NCI-H2107 treated with DMSO at 0.1 percent for 48 hours (cell line): ENCODE results near the gene ELF1.
"Not testable (repeated sequence)": the region's sequence is repeated elsewhere in the genome, so short reads cannot be mapped to it uniquely, and the experiment has no call there.

ENCODE experiments used
- DNase-seq: peaks from one replicate; lab custom pipeline; 2025; ENCODE audit not compliant: unreplicated experiment; lab: John Stamatoyannopoulos, UW

The ELF1 gene

DNA sequence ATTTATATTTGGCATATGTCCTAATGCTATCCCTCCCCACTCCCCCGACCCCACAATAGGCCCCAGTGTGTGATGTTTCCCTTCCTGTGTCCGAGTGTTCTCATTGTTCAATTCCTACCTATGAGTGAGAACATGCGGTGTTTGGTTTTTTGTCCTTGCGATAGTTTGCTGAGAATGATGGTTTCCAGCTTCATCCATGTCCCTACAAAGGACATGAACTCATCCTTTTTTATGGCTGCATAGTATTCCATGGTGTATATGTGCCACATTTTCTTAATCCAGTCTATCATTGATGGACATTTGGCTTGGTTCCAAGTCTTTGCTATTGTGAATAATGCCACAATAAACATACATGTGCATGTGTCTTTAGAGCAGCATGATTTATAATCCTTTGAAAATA is 23.3 kb upstream of the ELF1 start:
- DNase-seq, result not testable (repeated sequence)

DNA sequence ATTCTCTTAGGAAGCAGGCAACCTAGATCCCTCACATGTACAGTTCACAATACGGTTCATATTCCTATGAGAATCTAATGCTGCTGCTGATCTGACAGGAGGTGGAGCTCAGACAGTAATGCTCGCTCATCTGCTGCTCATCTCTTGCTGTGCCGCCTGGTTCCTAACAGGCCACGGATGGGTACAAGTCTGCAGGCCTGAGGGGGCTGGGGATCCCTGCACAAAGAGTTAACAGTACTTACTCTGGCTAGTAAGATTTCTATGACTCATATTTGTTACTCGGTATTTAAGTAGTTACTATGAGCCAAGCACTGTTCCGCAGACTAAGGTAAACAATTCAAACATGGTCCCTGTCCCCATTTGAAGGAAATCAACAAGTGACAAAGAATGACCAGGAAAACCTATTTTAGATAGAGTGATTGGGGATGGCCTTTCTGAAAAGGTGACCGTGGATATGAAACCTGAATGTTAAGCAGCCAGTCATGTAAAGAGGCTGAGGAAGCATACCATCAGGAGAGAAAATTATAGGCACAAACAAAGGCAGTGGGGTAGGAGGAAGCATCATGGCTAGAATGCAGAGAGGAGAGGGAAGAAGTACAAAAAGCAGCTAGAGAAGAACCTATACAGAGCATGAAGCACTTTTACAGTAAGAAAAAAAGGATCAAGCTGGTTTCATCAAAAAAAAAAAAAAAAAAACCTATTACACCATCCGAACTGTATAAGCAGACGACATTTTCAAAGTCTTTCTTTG is 21.6 kb upstream of the ELF1 start:
- DNase-seq, result no peak

DNA sequence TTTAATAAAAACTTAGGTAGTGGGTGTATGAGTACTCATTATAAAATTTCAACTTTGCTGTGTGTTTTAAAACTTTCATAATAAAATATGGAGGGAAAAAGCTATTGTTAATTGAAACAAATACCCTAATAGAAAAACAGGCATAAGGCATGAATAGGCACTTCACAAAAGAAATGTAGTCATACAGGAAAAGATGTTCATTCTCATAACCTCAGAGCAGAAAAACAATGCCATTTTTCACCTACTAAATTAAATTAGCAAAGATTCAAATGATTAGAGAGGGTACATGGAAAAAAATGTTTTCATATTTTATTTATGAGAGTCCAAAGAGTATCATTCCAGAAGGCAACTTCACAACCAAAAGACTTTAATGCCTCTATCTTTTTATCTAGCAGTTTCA is 20.6 kb upstream of the ELF1 start:
- no peak for DNase-seq

- DNase-seq, result not testable (repeated sequence)
Observed at GRCh38 chr13:41036557-41036956, 17.4 kb upstream of the ELF1 start.

- DNase-seq, result no peak
Observed at GRCh38 chr13:41034881-41035280, 15.8 kb upstream of the ELF1 start.

DNA sequence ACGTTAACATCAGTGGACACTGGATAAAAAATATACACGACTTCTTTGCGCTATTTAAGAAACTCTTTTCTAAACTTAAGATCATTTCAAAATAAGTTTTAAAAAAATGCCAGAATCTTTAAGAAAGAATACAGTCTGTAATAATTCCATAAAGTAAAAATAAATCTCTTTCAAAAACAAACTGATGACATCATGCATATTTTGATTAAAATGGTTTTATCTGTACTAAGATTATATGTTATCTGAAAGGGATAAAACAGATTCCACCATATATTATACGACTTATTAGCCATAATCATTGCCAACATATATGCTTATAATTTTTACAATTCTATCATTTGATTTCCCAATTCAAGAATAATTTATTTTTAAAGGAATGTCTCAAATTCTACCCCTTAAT is 15.3 kb upstream of the ELF1 start:
- no peak for DNase-seq

- DNase-seq, result no peak
Observed at GRCh38 chr13:41032691-41033376, 13.7 kb upstream of the ELF1 start.

DNA sequence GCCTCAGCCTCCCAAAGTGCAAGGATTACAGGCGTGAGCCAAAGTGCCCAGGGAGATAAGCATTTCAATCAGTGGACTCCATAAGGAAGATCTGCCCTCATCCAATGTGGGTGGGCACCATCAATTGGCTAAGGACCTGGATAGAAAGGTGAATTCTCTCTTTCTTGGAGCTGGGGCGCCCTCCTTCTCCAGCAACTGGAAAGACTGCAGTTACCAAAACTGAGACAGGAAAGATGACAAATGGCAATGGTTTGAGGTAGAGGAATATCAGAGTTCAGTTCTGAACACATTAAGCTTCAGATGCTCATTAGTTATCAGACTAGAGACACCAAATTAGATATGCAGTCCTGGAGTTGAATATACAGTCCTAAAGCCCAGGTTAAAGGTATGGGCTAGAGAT is 10.5 kb upstream of the ELF1 start:
- no peak for DNase-seq

GRCh38 chr13:41028051-41028450 is 8.9 kb upstream of the ELF1 start:
- no peak for DNase-seq

DNA sequence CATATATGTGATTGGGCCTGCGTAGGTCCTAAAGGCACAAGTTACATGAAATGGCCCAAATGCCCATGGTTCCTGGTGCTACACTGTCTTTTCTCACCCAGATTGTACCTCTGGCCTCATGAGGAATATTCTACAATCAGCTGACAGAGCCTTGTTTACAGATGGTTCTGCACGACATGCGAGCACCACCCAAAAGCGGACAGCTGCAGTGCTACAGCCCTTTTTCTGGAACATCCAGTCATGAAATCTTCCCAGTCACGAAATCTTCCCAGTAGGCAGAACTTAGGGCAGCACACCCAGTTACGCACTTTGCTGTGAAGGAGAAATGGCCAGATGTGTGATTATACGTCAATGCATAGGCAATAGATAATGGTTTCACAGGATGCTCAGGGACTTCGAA is 7.7 kb upstream of the ELF1 start:
- no peak for DNase-seq

- DNase-seq, result no peak
Observed at GRCh38 chr13:41025518-41025917, 6.4 kb upstream of the ELF1 start.

GRCh38 chr13:41019578-41020347 is 647 bp upstream of the ELF1 start:
- no peak for DNase-seq

GRCh38 chr13:41018602-41018948 is 541 bp downstream of the ELF1 start:
- no peak for DNase-seq

GRCh38 chr13:41017817-41018601 is 1.1 kb downstream of the ELF1 start:
- DNase-seq, result no peak

DNA sequence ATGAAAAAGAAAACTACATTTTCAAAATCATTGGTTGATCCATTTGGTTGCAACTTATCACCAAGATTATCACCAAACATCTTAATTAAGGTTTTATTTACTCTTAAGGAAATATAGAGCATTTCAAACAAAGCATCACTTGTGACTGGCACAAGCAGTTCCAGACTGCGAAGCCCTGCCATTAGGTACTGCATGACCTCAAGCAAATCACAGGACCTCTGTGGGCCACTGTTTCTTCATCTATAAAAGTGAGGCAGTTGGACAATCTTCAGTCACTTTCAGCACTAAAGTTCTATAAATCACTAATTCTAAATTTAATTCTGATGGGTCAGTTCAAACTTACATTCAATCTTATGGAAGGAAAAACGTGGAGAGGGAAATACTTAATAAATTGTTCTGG is 2.0 kb downstream of the ELF1 start:
- DNase-seq, result no peak

GRCh38 chr13:41015920-41016319 is 3.2 kb downstream of the ELF1 start:
- DNase-seq, result no peak

GRCh38 chr13:41013835-41014234 is 5.3 kb downstream of the ELF1 start:
- DNase-seq, result no peak

- DNase-seq, result no peak
Observed at GRCh38 chr13:41012536-41012935, 6.6 kb downstream of the ELF1 start.

DNA sequence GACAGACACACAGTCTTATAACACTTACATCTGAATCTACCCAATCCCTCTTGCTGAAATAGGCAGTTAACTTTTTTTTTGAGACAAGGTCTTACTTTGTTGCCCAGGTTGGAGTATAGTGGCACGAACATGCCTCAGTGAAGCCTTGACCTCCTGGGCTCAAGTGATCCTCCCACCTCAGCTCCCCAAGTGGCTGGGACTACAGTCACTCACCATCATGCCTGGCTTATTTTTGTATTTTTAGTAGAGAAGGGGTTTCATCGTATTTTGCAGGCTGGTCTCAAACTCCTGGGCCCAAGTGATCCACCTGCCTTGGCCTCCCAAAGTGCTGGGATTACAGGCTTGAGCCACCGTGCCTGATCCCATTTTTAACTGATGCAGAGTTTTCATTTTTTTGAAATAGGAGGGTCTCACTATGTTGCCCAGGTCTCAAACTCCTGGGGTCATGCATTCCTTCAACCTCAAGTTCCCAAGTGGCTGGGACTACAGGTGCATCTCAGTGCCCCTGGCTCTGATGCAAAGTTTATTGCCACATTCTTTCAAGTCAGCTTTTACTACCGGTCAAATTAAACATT is 7.6 kb downstream of the ELF1 start:
- no peak for DNase-seq

DNA sequence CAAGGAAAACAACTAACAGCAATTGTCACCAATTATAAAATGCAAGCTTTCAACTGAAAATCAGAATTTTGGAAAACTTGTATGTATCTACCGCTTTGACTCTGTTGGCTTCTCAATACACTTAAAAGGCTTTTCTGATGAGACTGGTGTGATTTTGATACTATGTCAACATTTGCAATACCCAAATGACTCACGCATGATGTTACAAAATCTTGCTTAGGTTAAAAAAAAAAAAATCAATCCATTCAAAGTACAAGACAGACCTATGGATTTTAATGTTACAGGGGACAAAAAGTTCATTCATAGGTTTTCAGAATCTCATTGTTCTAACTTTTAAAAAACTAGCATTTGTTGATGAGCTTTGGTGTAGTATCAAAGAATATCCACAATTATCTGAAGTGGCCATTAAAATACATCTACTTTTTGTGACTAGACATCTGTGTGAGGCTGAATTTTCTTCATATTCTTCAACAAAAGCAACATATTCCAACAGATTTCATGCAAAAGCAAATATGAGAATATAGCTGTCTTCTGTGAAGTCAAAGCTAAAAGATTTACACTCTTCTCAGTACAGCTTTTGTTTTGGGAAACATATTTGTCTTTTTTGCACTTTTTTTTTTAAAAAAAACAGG is 10.7 kb downstream of the ELF1 start:
- DNase-seq, result no peak

- DNase-seq, result no peak
Observed at GRCh38 chr13:41007744-41008128, 11.4 kb downstream of the ELF1 start.
